Right lobe of liver (tissue), 6 donors: Measurements from ENCODE around the gene IGF1R. TPM values are rescaled to one million over a fixed set of nuclear protein-coding genes. Genes with fewer than 3 reads are reported as not detected.

Source experiments
- ATAC-seq, 4 donors: fragments of 200-7000 bp; cut with Tn5 transposase; one replicate each; pipeline ENCODE4 v1.9.1; 2020; ENCODE audit warnings: mild to moderate bottlenecking in 4 of 4, moderate library complexity in 4 of 4
- DNase-seq, 3 donors: peaks; one replicate each; pipeline ENCODE4 v3.0.0-alpha.2; 2020
- H3K27ac ChIP-seq, 3 donors: fragments of 200-600 bp; one replicate each; pipeline ENCODE4 v1.8.0; 2022
- H3K27me3 ChIP-seq, 2 donors: fragments of 200-600 bp; one replicate each; pipeline ENCODE4 v1.8.0; 2022
- H3K36me3 ChIP-seq, 4 donors: fragments of 200-600 bp; sonication (generic) in 1 of 4; one replicate each; pipeline versions ENCODE4 v1.5.1 to v1.8.0; 2017 to 2022; ENCODE audit warnings: control low read depth in 1 of 4
- H3K4me1 ChIP-seq, 4 donors: fragments of 200-600 bp; sonication (generic) in 1 of 4; one replicate each; pipeline versions ENCODE4 v1.5.1 to v1.8.0; 2017 to 2022; ENCODE audit warnings: control low read depth in 1 of 4
- H3K4me3 ChIP-seq, 3 donors: fragments of 200-600 bp; one replicate each; pipeline ENCODE4 v1.8.0; 2022
- H3K9me3 ChIP-seq, 4 donors: fragments of 200-600 bp; sonication (generic) in 1 of 4; one replicate each; pipeline versions ENCODE4 v1.5.1 to v1.8.0; 2017 to 2022; ENCODE audit warnings: control low read depth in 1 of 4
- CTCF ChIP-seq, 4 donors: fragments of 200-600 bp in 3 of 4; fragments of 450-650 bp in 1 of 4; IDR thresholded peaks; one replicate each; pipeline versions ENCODE4 v1.5.1 to v1.8.0; 2016 to 2022; ENCODE audit warnings: antibody characterized with exemption in 4 of 4, mild to moderate bottlenecking in 2 of 4
- POLR2A ChIP-seq: fragments of 450-650 bp; IDR thresholded peaks from one replicate; pipeline ENCODE4 v1.6.1; 2017; ENCODE audit warnings: antibody characterized with exemption, mild to moderate bottlenecking
- WGBS: methylation state at CpG from one replicate; pipeline ENCODE4 v1.1.6; 2018; ENCODE audit warnings: low coverage, low lambda C conversion rate; ENCODE audit not compliant: insufficient coverage; ENCODE audit errors: missing lambda C conversion rate; 5-methylcytosine and 5-hydroxymethylcytosine counted together
- intact Hi-C, 2 donors: fragments of 100-400 bp; cut with DNase I; formaldehyde crosslinking; loops; one replicate each; pipeline versions ENCODE4 v1.11.2 to v1.14.1; 2022
- total RNA-seq, 6 experiments: library from RNA; depleted of rRNA in 2 of 6; stranded (reverse); fragments of >200 nt in 2 of 6; fragmentation: NEBNext Ultra II Directional in 3 of 6; extraction: Animal tissue kit (Norgen Biotek cat#: 25700) in 3 of 6; gene quantifications; one replicate each; pipeline versions ENCODE4 v1.1.0 to v1.2.4, GENCODE V29; 2016 to 2023
- donor health status: DM: no; HTN: yes; CAD: no.
- donor health status: DM: no; HTN: no; CAD: no.
- donor health status: DM: no; HTN: no; CAD: no.
- donor health status: DM: no; HTN: yes; CAD: no.
- donor health status: DM: no; HTN: yes; CAD: no.

Gene IGF1R
- total RNA-seq, 6 experiments from 2014 or later: 2.5 to 5.3 (median 3.8) TPM

DNA sequence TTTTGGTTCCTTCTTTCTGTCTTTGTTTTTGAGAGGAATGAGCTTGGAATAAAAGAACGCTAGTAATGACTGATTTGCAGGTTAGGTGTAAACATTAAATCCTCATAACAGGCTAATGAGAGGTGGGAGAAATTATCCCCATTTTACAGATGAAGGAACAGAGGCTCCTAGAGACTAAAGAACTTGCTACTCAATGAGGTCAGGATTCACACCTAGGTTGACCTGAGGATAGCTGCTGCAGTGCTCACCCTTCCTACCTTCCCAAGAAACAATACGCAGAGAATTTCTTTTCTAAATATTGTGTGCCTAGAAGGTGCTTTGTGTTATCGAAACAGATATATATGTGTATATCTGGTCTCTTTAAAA lies 106.3 kb downstream of the IGF1R start:
- no peaks in the 10 kb centered on the region for H3K9me3 ChIP-seq
- intact Hi-C loops: no loop called here
- no peak overlapping the region for H3K4me3 ChIP-seq
- no peak for DNase-seq
- no peaks in the 10 kb centered on the region for H3K36me3 ChIP-seq
- WGBS: 60% methylated on average over 3 of the region's 3 CpGs
- no peak for ATAC-seq
- H3K4me1 ChIP-seq: no peaks in the 10 kb centered on the region
- no peaks in the 10 kb centered on the region for H3K27me3 ChIP-seq
- TF ChIP-seq CTCF (IDR thresholded peaks at IDR 0.05) (no peak), POLR2A (no peak)
- H3K27ac ChIP-seq: no peak overlapping the region

DNA sequence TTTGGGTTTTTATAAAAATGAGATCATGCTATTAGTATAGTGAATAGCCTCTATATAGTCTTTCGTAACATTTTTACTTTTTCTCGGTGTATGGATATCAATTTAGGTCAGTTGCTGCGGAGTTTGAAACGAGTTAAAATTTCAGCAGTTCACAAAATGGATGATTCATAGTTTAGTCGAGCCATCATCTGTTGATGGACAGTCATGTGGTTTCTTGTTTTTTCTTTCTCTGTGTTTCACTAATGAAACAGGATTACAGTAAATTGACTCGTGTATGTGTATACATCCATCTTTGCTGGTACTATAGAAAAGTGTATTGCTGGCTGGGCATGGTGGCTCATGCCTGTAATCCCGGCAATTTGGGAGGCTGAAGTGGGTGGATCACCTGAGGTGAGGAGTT lies 106.8 kb downstream of the IGF1R start:
- ATAC-seq: no peak
- Histone ChIP-seq H3K4me1 (no peaks in the 10 kb centered on the region), H3K9me3 (no peaks in the 10 kb centered on the region), H3K36me3 (no peaks in the 10 kb centered on the region), H3K27ac (no peak overlapping the region), H3K27me3 (no peaks in the 10 kb centered on the region), H3K4me3 (no peak overlapping the region)
- 48% methylated on average over 7 of the region's 7 CpGs for WGBS
- no peak for DNase-seq
- intact Hi-C loops: no loop called here
- no peak for TF ChIP-seq POLR2A
- TF ChIP-seq CTCF (IDR thresholded peaks at IDR 0.05): no peak

DNA sequence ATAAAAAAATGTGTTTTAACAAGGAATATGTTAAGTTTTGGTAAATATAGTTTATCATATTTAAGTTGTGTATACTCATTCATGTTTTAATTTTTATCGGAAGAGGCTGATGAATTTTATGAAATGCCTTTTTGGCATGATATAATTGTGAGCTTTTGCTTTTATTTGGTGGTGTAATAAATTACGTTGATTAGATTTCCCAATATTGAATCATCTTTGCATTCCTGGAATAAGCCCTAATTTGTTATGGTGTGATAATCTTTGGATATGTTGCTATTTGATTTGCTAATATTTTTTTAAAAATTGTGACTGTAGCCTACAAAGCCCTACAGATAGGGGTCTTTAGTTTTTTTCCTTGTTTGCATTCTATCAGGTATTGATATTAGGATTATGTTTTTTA lies 107.4 kb downstream of the IGF1R start:
- Histone ChIP-seq H3K4me3 (no peak overlapping the region), H3K27ac (no peak overlapping the region), H3K27me3 (no peaks in the 10 kb centered on the region), H3K9me3 (no peaks in the 10 kb centered on the region), H3K36me3 (no peaks in the 10 kb centered on the region), H3K4me1 (no peaks in the 10 kb centered on the region)
- no peak for TF ChIP-seq CTCF (IDR thresholded peaks at IDR 0.05)
- no peak for TF ChIP-seq POLR2A
- ATAC-seq (no peak), DNase-seq (no peak)
- intact Hi-C loops: no loop called here
- WGBS: 73% methylated on average over 2 of the region's 2 CpGs

GRCh38 chr15:98758224-98758623 lies 109.9 kb downstream of the IGF1R start:
- DNase-seq (no peak), ATAC-seq (no peak)
- Histone ChIP-seq H3K4me3 (no peak overlapping the region), H3K27ac (no peak overlapping the region), H3K9me3 (no peaks in the 10 kb centered on the region), H3K4me1 (no peaks in the 10 kb centered on the region), H3K27me3 (no peaks in the 10 kb centered on the region), H3K36me3 (no peaks in the 10 kb centered on the region)
- WGBS: 78% methylated on average over 8 of the region's 8 CpGs
- TF ChIP-seq POLR2A: no peak
- TF ChIP-seq CTCF (IDR thresholded peaks at IDR 0.05): no peak
- intact Hi-C loops: no loop called here

- Histone ChIP-seq H3K9me3 (no peaks in the 10 kb centered on the region), H3K27ac (no peak overlapping the region), H3K27me3 (no peaks in the 10 kb centered on the region), H3K36me3 (no peaks in the 10 kb centered on the region), H3K4me1 (no peaks in the 10 kb centered on the region), H3K4me3 (no peak overlapping the region)
- intact Hi-C loops: no loop called here
- DNase-seq (no peak), ATAC-seq (no peak)
- 45% methylated on average over 3 of the region's 3 CpGs for WGBS
- TF ChIP-seq POLR2A: no peak
- TF ChIP-seq CTCF (IDR thresholded peaks at IDR 0.05): no peak
These were observed 110.9 kb downstream of the IGF1R start for GRCh38 chr15:98759277-98759676.
